Skeletal muscle satellite cell (primary cell): Measurements from ENCODE around the gene OR2J2. TPM values are rescaled to one million over a fixed set of nuclear protein-coding genes. Genes with fewer than 3 reads are reported as not detected.
"Not testable (repeated sequence)": the region's sequence is repeated elsewhere in the genome, so short reads cannot be mapped to it uniquely, and the experiment has no call there.

Experiments
- H3K27me3 ChIP-seq: 2 replicates; pipeline ENCODE4 v1.7.0; 2013; ENCODE audit warnings: low read length; ENCODE audit not compliant: control insufficient read depth, insufficient read depth
- H3K36me3 ChIP-seq: 2 replicates; pipeline ENCODE4 v1.7.0; 2013; ENCODE audit warnings: mild to moderate bottlenecking, control low read depth, low read length; ENCODE audit not compliant: insufficient read depth
- H3K4me1 ChIP-seq: 2 replicates; pipeline ENCODE4 v1.7.0; 2013; ENCODE audit warnings: low read length; ENCODE audit not compliant: control insufficient read depth, insufficient read depth
- H3K4me2 ChIP-seq: 2 replicates; pipeline ENCODE4 v1.7.0; 2013; ENCODE audit warnings: mild to moderate bottlenecking, low read length
- H3K4me3 ChIP-seq: 2 replicates; pipeline ENCODE4 v1.7.0; 2013; ENCODE audit warnings: low read length
- H3K9ac ChIP-seq: 2 replicates; pipeline ENCODE4 v1.7.0; 2013; ENCODE audit warnings: mild to moderate bottlenecking, low read depth, low read length, moderate library complexity
- H3K9me3 ChIP-seq: replicated peaks from 2 replicates; pipeline ENCODE4 v1.7.0; 2013; ENCODE audit warnings: mild to moderate bottlenecking, control low read depth, low read length
- total RNA-seq: library from RNA; depleted of rRNA; stranded (reverse); fragments of >200 nt; gene quantifications from 2 replicates; pipeline ENCODE4 v1.2.3, GENCODE V29; 2012; rRNA removed

Gene OR2J2
- total RNA-seq = not detected in 2 replicates

GRCh38 chr6:29170607-29171006 is at the start of gene OR2J2:
TSS of gene OR2J2 (plus strand) at chr6:29170907. CDS start at chr6:29173636, 2,729 bp downstream.
- H3K36me3 ChIP-seq, H3K4me2 ChIP-seq, H3K27me3 ChIP-seq, H3K9me3 ChIP-seq, H3K9ac ChIP-seq, H3K4me1 ChIP-seq, H3K4me3 ChIP-seq: not testable (repeated sequence)

GRCh38 chr6:29129326-29130012 is 41.2 kb upstream of the OR2J2 start:
- no peak overlapping the region for H3K9ac ChIP-seq
- H3K4me2 ChIP-seq = no peak overlapping the region
- no peak overlapping the region for H3K4me3 ChIP-seq
- no peaks in the 10 kb centered on the region for H3K36me3 ChIP-seq
- H3K4me1 ChIP-seq = no peaks in the 10 kb centered on the region
- no peaks in the 10 kb centered on the region for H3K27me3 ChIP-seq
- peaks cover 5% of the 10 kb centered on the region for H3K9me3 ChIP-seq

DNA sequence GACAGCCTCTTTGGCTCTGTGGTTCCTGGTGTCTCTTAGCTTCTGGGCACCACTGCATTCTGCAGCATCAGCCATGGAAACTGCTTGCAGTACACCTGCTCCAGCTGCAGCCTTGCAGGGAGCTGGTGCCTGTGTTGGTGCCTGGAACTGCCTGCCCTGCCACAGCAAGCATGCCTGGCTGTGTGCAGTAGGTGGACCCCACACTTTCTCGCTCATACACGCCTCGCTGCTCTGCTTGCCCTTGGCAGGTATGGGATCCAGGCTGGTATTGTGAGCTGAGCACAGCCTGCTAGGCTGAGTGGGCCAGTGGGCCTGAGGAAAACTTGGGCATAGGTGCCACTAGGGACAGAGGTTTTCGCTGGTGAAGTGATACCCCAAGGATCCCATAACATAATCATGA is 40.1 kb upstream of the OR2J2 start:
- H3K4me1 ChIP-seq = no peaks in the 10 kb centered on the region
- no peak overlapping the region for H3K9ac ChIP-seq
- no peak overlapping the region for H3K4me3 ChIP-seq
- H3K9me3 ChIP-seq = peaks cover 5% of the 10 kb centered on the region
- H3K36me3 ChIP-seq = no peaks in the 10 kb centered on the region
- H3K27me3 ChIP-seq = no peaks in the 10 kb centered on the region
- H3K4me2 ChIP-seq = no peak overlapping the region

DNA sequence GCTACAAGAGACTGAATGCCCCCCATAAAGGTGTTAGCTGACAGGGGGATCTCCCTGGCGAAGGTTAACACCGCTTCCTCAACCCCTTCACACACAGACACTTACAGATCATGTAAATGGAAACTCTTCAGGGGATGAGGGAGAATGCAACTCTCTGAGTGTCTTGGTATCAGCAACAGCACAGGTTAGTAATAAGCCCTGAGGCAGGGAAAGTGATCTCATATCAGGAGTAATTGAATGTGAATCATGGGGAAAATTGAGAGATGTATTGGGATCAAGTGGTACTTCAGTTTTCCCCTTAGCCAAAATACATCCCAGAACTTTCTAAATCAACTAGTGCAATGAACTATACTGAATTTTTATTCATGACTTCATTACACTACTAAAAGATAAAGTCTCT is 39.0 kb upstream of the OR2J2 start:
- Histone ChIP-seq H3K4me1 (no peaks in the 10 kb centered on the region), H3K36me3 (no peaks in the 10 kb centered on the region), H3K9me3 (peaks cover 5% of the 10 kb centered on the region), H3K4me3 (no peak overlapping the region), H3K4me2 (no peak overlapping the region), H3K27me3 (no peaks in the 10 kb centered on the region), H3K9ac (no peak overlapping the region)

GRCh38 chr6:29137724-29138123 is 33.0 kb upstream of the OR2J2 start:
- Histone ChIP-seq H3K36me3 (no peaks in the 10 kb centered on the region), H3K9me3 (no peaks in the 10 kb centered on the region), H3K4me2 (no peak overlapping the region)

DNA sequence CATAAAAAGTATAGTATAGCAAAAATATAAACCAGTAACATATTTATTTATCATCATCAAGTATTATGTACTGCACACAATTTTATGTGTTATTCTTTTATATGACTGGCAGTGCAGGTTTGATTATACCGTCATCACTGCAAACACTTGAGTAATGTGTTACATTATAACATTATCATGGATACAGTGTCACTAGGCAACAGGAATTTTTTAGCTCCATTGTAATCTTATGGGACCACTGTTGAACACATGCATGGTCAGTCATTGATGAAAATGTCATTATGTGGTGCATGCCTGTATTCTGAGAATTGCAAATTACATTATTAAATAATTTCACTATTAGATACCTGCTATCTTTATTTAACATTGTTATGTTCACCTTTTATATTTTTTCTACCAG is 29.1 kb upstream of the OR2J2 start:
- Histone ChIP-seq H3K9me3 (peaks cover 3% of the 10 kb centered on the region), H3K27me3 (no peaks in the 10 kb centered on the region), H3K36me3 (no peaks in the 10 kb centered on the region), H3K9ac (no peak overlapping the region), H3K4me2 (no peak overlapping the region), H3K4me1 (no peaks in the 10 kb centered on the region), H3K4me3 (no peak overlapping the region)

More at GRCh38 chr6:29137724-29138123, 33.0 kb upstream of the OR2J2 start:
- Histone ChIP-seq H3K27me3 (no peaks in the 10 kb centered on the region), H3K4me3 (no peak overlapping the region), H3K9ac (no peak overlapping the region), H3K4me1 (no peaks in the 10 kb centered on the region)

DNA sequence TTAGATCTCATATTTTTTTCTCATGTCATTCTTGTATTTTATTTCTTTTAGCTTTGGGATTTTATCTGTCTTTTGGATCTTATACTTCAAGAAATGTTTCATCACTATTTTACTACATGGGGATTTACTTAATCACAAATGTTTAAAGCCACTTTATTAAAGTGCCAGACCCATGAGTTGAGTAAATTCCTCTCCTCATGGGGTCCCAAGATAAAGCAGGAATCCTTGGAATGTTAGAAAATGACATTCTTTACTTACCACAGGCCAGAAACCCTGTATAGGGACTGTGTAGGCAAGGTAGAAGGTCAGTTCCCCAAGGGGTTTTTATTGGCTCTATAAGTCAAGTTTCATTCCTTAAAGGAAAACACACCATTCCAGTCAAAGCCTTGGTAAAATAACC is 28.4 kb upstream of the OR2J2 start:
- Histone ChIP-seq H3K9me3 (peaks cover 3% of the 10 kb centered on the region), H3K4me2 (no peak overlapping the region), H3K36me3 (no peaks in the 10 kb centered on the region), H3K9ac (no peak overlapping the region), H3K27me3 (no peaks in the 10 kb centered on the region), H3K4me1 (no peaks in the 10 kb centered on the region), H3K4me3 (no peak overlapping the region)

GRCh38 chr6:29146179-29146578 is 24.5 kb upstream of the OR2J2 start:
- Histone ChIP-seq H3K36me3 (no peaks in the 10 kb centered on the region), H3K9me3 (peaks cover 3% of the 10 kb centered on the region), H3K4me2 (no peak overlapping the region), H3K27me3 (no peaks in the 10 kb centered on the region), H3K9ac (no peak overlapping the region), H3K4me3 (no peak overlapping the region), H3K4me1 (no peaks in the 10 kb centered on the region)

DNA sequence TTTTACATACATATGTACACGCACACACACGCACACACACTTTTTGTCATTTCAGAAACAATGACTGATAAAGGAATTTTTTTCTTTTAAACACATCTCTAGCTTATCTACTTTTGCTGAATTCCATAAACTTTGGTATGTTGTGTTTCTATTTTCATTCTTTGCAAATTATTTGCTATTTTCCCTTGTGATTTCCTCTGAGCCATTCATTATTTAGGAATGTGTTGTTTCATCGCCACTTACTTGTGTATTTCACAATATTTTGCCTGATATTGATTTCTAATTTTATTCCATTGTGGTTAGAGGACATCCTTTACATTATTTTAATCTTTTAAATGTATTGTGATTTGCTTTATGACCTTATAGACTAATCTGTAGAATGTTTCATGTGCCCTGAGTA is 23.6 kb upstream of the OR2J2 start:
- Histone ChIP-seq H3K27me3 (no peaks in the 10 kb centered on the region), H3K4me1 (no peaks in the 10 kb centered on the region), H3K4me3 (no peak overlapping the region), H3K36me3 (no peaks in the 10 kb centered on the region), H3K9ac (no peak overlapping the region), H3K4me2 (no peak overlapping the region), H3K9me3 (peaks cover 3% of the 10 kb centered on the region)

DNA sequence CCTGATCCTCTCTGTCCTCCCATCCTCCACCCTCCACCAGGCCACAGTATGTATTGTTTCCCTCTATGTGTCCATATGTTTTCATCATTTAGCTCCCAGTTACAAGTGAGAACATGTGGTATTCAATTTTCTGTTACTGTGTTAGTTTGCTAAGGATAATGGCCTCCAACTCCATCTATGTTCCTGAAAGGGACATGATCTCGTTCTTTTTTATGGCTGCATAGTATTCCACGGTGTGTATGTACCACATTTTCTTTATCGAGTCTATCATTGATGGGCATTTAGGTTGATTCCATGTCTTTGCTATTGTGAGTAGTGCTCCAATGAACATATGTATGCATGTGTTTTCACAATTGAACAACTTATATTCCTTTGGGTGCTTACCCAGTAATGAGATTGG is 21.3 kb upstream of the OR2J2 start:
- not testable (repeated sequence) for H3K4me3 ChIP-seq, H3K36me3 ChIP-seq, H3K9ac ChIP-seq, H3K4me1 ChIP-seq, H3K27me3 ChIP-seq, H3K9me3 ChIP-seq, H3K4me2 ChIP-seq

DNA sequence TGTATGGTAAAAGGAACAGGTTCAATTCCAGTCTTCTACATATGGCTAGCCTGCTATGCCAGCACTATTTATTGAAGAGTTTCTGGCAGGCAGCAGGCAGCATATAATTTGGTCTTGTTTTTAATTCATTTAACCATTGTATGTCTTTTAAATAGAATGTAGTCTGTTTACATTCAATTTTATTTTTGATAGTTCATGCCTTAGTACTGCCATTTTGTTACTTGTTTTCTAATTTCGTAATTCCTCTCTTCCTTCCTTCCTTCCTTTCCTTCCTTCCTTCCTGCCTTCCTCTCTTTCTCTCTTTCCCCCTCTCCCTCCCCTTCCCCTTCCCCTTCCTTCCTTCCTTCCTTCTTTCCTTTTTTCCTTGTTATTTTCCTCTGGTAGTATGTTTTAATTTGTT is 17.6 kb upstream of the OR2J2 start:
- H3K27me3 ChIP-seq = no peaks in the 10 kb centered on the region
- no peaks in the 10 kb centered on the region for H3K4me1 ChIP-seq
- H3K36me3 ChIP-seq = no peaks in the 10 kb centered on the region

DNA sequence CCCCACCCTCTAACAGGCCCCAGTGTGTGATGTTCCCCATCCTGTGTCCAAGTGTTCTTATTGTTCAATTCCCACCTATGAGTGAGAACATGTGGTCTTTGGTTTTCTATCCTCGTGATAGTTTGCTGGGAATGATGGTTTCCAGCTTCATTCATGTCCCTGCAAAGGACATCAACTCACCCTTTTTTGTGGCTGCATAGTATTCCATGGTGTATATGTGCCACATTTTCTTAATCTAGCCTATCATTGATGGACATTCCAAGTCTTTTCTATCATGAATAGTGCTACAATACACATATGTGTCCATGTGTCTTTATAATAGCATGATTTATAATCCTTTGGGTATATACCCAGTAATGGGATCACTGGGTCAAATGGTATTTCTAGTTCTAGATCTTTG is 15.5 kb upstream of the OR2J2 start:
- H3K9ac ChIP-seq, H3K4me2 ChIP-seq, H3K4me3 ChIP-seq, H3K4me1 ChIP-seq, H3K36me3 ChIP-seq, H3K27me3 ChIP-seq, H3K9me3 ChIP-seq: not testable (repeated sequence)

More for the DNA sequence above, 17.6 kb upstream of the OR2J2 start:
- H3K9me3 ChIP-seq = no peaks in the 10 kb centered on the region
- no peak overlapping the region for H3K4me2 ChIP-seq
- no peak overlapping the region for H3K4me3 ChIP-seq
- H3K9ac ChIP-seq = no peak overlapping the region
